Measurements from ENCODE around the gene ADM2.

Gene ADM2

GRCh38 chr22:50438305-50439275 is 42.8 kb upstream of the ADM2 start:
- no peak overlapping the region for H3K4me3 ChIP-seq (ENCODE audit: extremely low read depth, insufficient read depth, low read length, poor library complexity, severe bottlenecking)
- no peaks in the 10 kb centered on the region for H3K4me1 ChIP-seq (ENCODE audit: control insufficient read depth, insufficient read depth, low read length, poor library complexity, severe bottlenecking)
- H3K27ac ChIP-seq (ENCODE audit: low read depth, low read length, severe bottlenecking) = no peak overlapping the region
- 93 to 94% methylated on average over 26 to 32 of the region's 34 CpGs for WGBS, 2 experiments (ENCODE audit: insufficient coverage in 2 of 2)
- H3K36me3 ChIP-seq (ENCODE audit: control insufficient read depth, insufficient read depth, low read length) = peaks cover 67% of the 10 kb centered on the region
- no peaks in the 10 kb centered on the region for H3K9me3 ChIP-seq (ENCODE audit: control insufficient read depth, low read length)

- H3K4me1 ChIP-seq (ENCODE audit: control insufficient read depth, insufficient read depth, low read length, poor library complexity, severe bottlenecking) = no peaks in the 10 kb centered on the region
- H3K4me3 ChIP-seq (ENCODE audit: extremely low read depth, insufficient read depth, low read length, poor library complexity, severe bottlenecking) = no peak overlapping the region
- 93 to 95% methylated on average over 17 of the region's 17 CpGs for WGBS, 2 experiments (ENCODE audit: insufficient coverage in 2 of 2)
- peaks cover 73% of the 10 kb centered on the region for H3K36me3 ChIP-seq (ENCODE audit: control insufficient read depth, insufficient read depth, low read length)
- no peak overlapping the region for H3K27ac ChIP-seq (ENCODE audit: low read depth, low read length, severe bottlenecking)
- H3K9me3 ChIP-seq (ENCODE audit: control insufficient read depth, low read length) = no peaks in the 10 kb centered on the region
Observed at GRCh38 chr22:50439314-50439870, 42.0 kb upstream of the ADM2 start.

- WGBS, 2 experiments (ENCODE audit: insufficient coverage in 2 of 2) = 91 to 94% methylated on average over 7 to 9 of the region's 10 CpGs
- no peaks in the 10 kb centered on the region for H3K9me3 ChIP-seq (ENCODE audit: control insufficient read depth, low read length)
- peaks cover 77% of the 10 kb centered on the region for H3K36me3 ChIP-seq (ENCODE audit: control insufficient read depth, insufficient read depth, low read length)
- H3K27ac ChIP-seq (ENCODE audit: low read depth, low read length, severe bottlenecking) = no peak overlapping the region
- peaks cover 3% of the 10 kb centered on the region for H3K4me1 ChIP-seq (ENCODE audit: control insufficient read depth, insufficient read depth, low read length, poor library complexity, severe bottlenecking)
- H3K4me3 ChIP-seq (ENCODE audit: extremely low read depth, insufficient read depth, low read length, poor library complexity, severe bottlenecking) = no peak overlapping the region
Observed at GRCh38 chr22:50439871-50440331, 41.4 kb upstream of the ADM2 start.

GRCh38 chr22:50440544-50441249 is 40.6 kb upstream of the ADM2 start:
- H3K27ac ChIP-seq (ENCODE audit: low read depth, low read length, severe bottlenecking) = no peak overlapping the region
- no peaks in the 10 kb centered on the region for H3K9me3 ChIP-seq (ENCODE audit: control insufficient read depth, low read length)
- H3K4me1 ChIP-seq (ENCODE audit: control insufficient read depth, insufficient read depth, low read length, poor library complexity, severe bottlenecking) = peaks cover 7% of the 10 kb centered on the region
- H3K4me3 ChIP-seq (ENCODE audit: extremely low read depth, insufficient read depth, low read length, poor library complexity, severe bottlenecking) = no peak overlapping the region
- WGBS, 2 experiments (ENCODE audit: insufficient coverage in 2 of 2) = 94 to 97% methylated on average over 14 to 17 of the region's 26 CpGs
- peaks cover 80% of the 10 kb centered on the region for H3K36me3 ChIP-seq (ENCODE audit: control insufficient read depth, insufficient read depth, low read length)

GRCh38 chr22:50441428-50441993 is 39.8 kb upstream of the ADM2 start:
- no peak overlapping the region for H3K4me3 ChIP-seq (ENCODE audit: extremely low read depth, insufficient read depth, low read length, poor library complexity, severe bottlenecking)
- WGBS, 2 experiments (ENCODE audit: insufficient coverage in 2 of 2) = 93 to 94% methylated on average over 16 to 17 of the region's 17 CpGs
- H3K4me1 ChIP-seq (ENCODE audit: control insufficient read depth, insufficient read depth, low read length, poor library complexity, severe bottlenecking) = peaks cover 7% of the 10 kb centered on the region
- no peak overlapping the region for H3K27ac ChIP-seq (ENCODE audit: low read depth, low read length, severe bottlenecking)
- H3K9me3 ChIP-seq (ENCODE audit: control insufficient read depth, low read length) = no peaks in the 10 kb centered on the region
- peaks cover 76% of the 10 kb centered on the region for H3K36me3 ChIP-seq (ENCODE audit: control insufficient read depth, insufficient read depth, low read length)

GRCh38 chr22:50443197-50443596 is 38.1 kb upstream of the ADM2 start:
- Histone ChIP-seq H3K27ac (ENCODE audit: low read depth, low read length, severe bottlenecking) (no peak overlapping the region), H3K4me3 (ENCODE audit: extremely low read depth, insufficient read depth, low read length, poor library complexity, severe bottlenecking) (no peak overlapping the region), H3K36me3 (ENCODE audit: control insufficient read depth, insufficient read depth, low read length) (peaks cover 76% of the 10 kb centered on the region), H3K4me1 (ENCODE audit: control insufficient read depth, insufficient read depth, low read length, poor library complexity, severe bottlenecking) (peaks cover 7% of the 10 kb centered on the region), H3K9me3 (ENCODE audit: control insufficient read depth, low read length) (no peaks in the 10 kb centered on the region)
- WGBS, 2 experiments (ENCODE audit: insufficient coverage in 2 of 2) = 96 to 100% methylated on average over 3 to 13 of the region's 15 CpGs

GRCh38 chr22:50443801-50444625 is 37.3 kb upstream of the ADM2 start:
- H3K27ac ChIP-seq (ENCODE audit: low read depth, low read length, severe bottlenecking) = no peak overlapping the region
- peaks cover 7% of the 10 kb centered on the region for H3K4me1 ChIP-seq (ENCODE audit: control insufficient read depth, insufficient read depth, low read length, poor library complexity, severe bottlenecking)
- H3K36me3 ChIP-seq (ENCODE audit: control insufficient read depth, insufficient read depth, low read length) = peaks cover 76% of the 10 kb centered on the region
- no peak overlapping the region for H3K4me3 ChIP-seq (ENCODE audit: extremely low read depth, insufficient read depth, low read length, poor library complexity, severe bottlenecking)
- 98% methylated on average over 8 to 18 of the region's 28 CpGs for WGBS, 2 experiments (ENCODE audit: insufficient coverage in 2 of 2)
- no peaks in the 10 kb centered on the region for H3K9me3 ChIP-seq (ENCODE audit: control insufficient read depth, low read length)

- Histone ChIP-seq H3K36me3 (ENCODE audit: control insufficient read depth, insufficient read depth, low read length) (peaks cover 78% of the 10 kb centered on the region), H3K4me3 (ENCODE audit: extremely low read depth, insufficient read depth, low read length, poor library complexity, severe bottlenecking) (no peak overlapping the region), H3K27ac (ENCODE audit: low read depth, low read length, severe bottlenecking) (no peak overlapping the region), H3K9me3 (ENCODE audit: control insufficient read depth, low read length) (no peaks in the 10 kb centered on the region), H3K4me1 (ENCODE audit: control insufficient read depth, insufficient read depth, low read length, poor library complexity, severe bottlenecking) (peaks cover 7% of the 10 kb centered on the region)
- WGBS, 2 experiments (ENCODE audit: insufficient coverage in 2 of 2) = 93 to 96% methylated on average over 5 of the region's 5 CpGs
Observed at GRCh38 chr22:50444663-50445062, 36.7 kb upstream of the ADM2 start.

GRCh38 chr22:50445071-50445879 is 36.1 kb upstream of the ADM2 start:
- peaks cover 7% of the 10 kb centered on the region for H3K4me1 ChIP-seq (ENCODE audit: control insufficient read depth, insufficient read depth, low read length, poor library complexity, severe bottlenecking)
- peak overlapping the region; percentile 57 for H3K27ac ChIP-seq (ENCODE audit: low read depth, low read length, severe bottlenecking)
- H3K4me3 ChIP-seq (ENCODE audit: extremely low read depth, insufficient read depth, low read length, poor library complexity, severe bottlenecking) = no peak overlapping the region
- H3K36me3 ChIP-seq (ENCODE audit: control insufficient read depth, insufficient read depth, low read length) = peaks cover 78% of the 10 kb centered on the region
- no peaks in the 10 kb centered on the region for H3K9me3 ChIP-seq (ENCODE audit: control insufficient read depth, low read length)
- 85 to 91% methylated on average over 10 to 21 of the region's 30 CpGs for WGBS, 2 experiments (ENCODE audit: insufficient coverage in 2 of 2)
